ENCODE results near the gene TRANK1.
"Not testable (repeated sequence)": the region's sequence is repeated elsewhere in the genome, so short reads cannot be mapped to it uniquely, and the experiment has no call there.

DNA sequence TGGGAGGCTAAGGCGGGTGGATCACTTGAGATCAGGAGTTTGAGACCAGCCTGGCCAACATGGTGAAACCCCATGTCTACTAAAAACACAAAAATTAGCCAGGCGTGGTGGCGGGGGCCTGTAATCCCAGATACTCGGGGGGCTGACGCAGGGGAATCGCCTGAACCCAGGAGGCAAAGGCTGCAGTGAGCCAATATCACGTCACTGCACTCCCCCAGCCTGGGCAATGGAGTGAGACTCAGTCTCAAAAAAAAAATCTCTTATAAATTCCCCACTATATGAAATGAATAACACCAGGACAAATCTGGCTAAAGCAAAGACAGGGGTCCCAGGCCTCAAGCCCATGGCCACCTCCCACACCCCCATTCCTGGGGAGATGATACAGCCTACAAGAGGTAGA, 53.8 kb downstream of the TRANK1 start:
- not testable (repeated sequence) for TF ChIP-seq RCOR1 (IDR thresholded peaks at IDR 0.05; ENCODE audit: insufficient replicate concordance, low read length); SMC3 (IDR thresholded peaks at IDR 0.05; ENCODE audit: low read depth, low read length); USF2 (IDR thresholded peaks at IDR 0.05; ENCODE audit: low read depth, low read length); MAFK (IDR thresholded peaks at IDR 0.05; ENCODE audit: low read depth, low read length); MXI1 (IDR thresholded peaks at IDR 0.05; ENCODE audit: borderline replicate concordance, low read depth, low read length); POLR2A (IDR thresholded peaks at IDR 0.05; ENCODE audit: low read depth, low read length); RFX5 (IDR thresholded peaks at IDR 0.05; ENCODE audit: low read depth, low read length); RAD21 (IDR thresholded peaks at IDR 0.05; ENCODE audit: low read length); MAZ (IDR thresholded peaks at IDR 0.05; ENCODE audit: borderline replicate concordance, low read depth, low read length); CEBPB (IDR thresholded peaks at IDR 0.05; ENCODE audit: low read depth, low read length); BHLHE40 (IDR thresholded peaks at IDR 0.05; ENCODE audit: low read depth, low read length)
- TF ChIP-seq, protein P1, sequence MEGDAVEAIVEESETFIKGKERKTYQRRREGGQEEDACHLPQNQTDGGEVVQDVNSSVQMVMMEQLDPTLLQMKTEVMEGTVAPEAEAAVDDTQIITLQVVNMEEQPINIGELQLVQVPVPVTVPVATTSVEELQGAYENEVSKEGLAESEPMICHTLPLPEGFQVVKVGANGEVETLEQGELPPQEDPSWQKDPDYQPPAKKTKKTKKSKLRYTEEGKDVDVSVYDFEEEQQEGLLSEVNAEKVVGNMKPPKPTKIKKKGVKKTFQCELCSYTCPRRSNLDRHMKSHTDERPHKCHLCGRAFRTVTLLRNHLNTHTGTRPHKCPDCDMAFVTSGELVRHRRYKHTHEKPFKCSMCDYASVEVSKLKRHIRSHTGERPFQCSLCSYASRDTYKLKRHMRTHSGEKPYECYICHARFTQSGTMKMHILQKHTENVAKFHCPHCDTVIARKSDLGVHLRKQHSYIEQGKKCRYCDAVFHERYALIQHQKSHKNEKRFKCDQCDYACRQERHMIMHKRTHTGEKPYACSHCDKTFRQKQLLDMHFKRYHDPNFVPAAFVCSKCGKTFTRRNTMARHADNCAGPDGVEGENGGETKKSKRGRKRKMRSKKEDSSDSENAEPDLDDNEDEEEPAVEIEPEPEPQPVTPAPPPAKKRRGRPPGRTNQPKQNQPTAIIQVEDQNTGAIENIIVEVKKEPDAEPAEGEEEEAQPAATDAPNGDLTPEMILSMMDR (conservative IDR thresholded peaks at IDR 0.05; ENCODE audit: low read depth, low read length), result not testable (repeated sequence)

Data from IMR-90 (cell line).